SKM-1 treated with dmso at 0.1 percent for 144 hours (cell line): Measurements from ENCODE around the gene ACSF3.

Experiments used
- DNase-seq: peaks from one replicate; lab custom pipeline; 2025; ENCODE audit not compliant: unreplicated experiment; lab: John Stamatoyannopoulos, UW

Gene ACSF3

GRCh38 chr16:89094252-89094879, 714 bp downstream of the ACSF3 start:
- no peak for DNase-seq

GRCh38 chr16:89094880-89095258, 1.2 kb downstream of the ACSF3 start:
- no peak for DNase-seq

- DNase-seq, result no peak
Observed at GRCh38 chr16:89095491-89095951, 1.9 kb downstream of the ACSF3 start.

- DNase-seq, result no peak
Observed at GRCh38 chr16:89096042-89096717, 2.5 kb downstream of the ACSF3 start.

- no peak for DNase-seq
Observed at GRCh38 chr16:89096768-89097391, 3.2 kb downstream of the ACSF3 start.

- no peak for DNase-seq
Observed at GRCh38 chr16:89097392-89097772, 3.7 kb downstream of the ACSF3 start.

- no peak for DNase-seq
Observed at GRCh38 chr16:89098767-89099430, 5.2 kb downstream of the ACSF3 start.

GRCh38 chr16:89099905-89100304, 6.3 kb downstream of the ACSF3 start:
- DNase-seq, result no peak

- no peak for DNase-seq
Observed at GRCh38 chr16:89100601-89101302, 7.1 kb downstream of the ACSF3 start.

GRCh38 chr16:89101303-89102040, 7.8 kb downstream of the ACSF3 start:
- no peak for DNase-seq

- DNase-seq, result no peak
Observed at GRCh38 chr16:89102041-89102471, 8.4 kb downstream of the ACSF3 start.

- no peak for DNase-seq
Observed at GRCh38 chr16:89102481-89103073, 8.9 kb downstream of the ACSF3 start.

GRCh38 chr16:89103156-89103555, 9.5 kb downstream of the ACSF3 start:
- DNase-seq, result no peak

- DNase-seq, result no peak
Observed at GRCh38 chr16:89103781-89104180, 10.1 kb downstream of the ACSF3 start.

- DNase-seq, result no peak
Observed at GRCh38 chr16:89104303-89104702, 10.7 kb downstream of the ACSF3 start.

GRCh38 chr16:89104930-89105571, 11.4 kb downstream of the ACSF3 start:
- no peak for DNase-seq

- no peak for DNase-seq
Observed at GRCh38 chr16:89105599-89106151, 12.0 kb downstream of the ACSF3 start.

- no peak for DNase-seq
Observed at GRCh38 chr16:89106533-89107202, 13.0 kb downstream of the ACSF3 start.

GRCh38 chr16:89107203-89107582, 13.5 kb downstream of the ACSF3 start:
- DNase-seq, result no peak
